Bone marrow (tissue), 2 donors: ENCODE results near the gene ACSF3.

Experiments used
- DNase-seq, 2 donors: peaks; one replicate each; lab custom pipeline; 2025; lab: John Stamatoyannopoulos, UW

The ACSF3 gene

DNA sequence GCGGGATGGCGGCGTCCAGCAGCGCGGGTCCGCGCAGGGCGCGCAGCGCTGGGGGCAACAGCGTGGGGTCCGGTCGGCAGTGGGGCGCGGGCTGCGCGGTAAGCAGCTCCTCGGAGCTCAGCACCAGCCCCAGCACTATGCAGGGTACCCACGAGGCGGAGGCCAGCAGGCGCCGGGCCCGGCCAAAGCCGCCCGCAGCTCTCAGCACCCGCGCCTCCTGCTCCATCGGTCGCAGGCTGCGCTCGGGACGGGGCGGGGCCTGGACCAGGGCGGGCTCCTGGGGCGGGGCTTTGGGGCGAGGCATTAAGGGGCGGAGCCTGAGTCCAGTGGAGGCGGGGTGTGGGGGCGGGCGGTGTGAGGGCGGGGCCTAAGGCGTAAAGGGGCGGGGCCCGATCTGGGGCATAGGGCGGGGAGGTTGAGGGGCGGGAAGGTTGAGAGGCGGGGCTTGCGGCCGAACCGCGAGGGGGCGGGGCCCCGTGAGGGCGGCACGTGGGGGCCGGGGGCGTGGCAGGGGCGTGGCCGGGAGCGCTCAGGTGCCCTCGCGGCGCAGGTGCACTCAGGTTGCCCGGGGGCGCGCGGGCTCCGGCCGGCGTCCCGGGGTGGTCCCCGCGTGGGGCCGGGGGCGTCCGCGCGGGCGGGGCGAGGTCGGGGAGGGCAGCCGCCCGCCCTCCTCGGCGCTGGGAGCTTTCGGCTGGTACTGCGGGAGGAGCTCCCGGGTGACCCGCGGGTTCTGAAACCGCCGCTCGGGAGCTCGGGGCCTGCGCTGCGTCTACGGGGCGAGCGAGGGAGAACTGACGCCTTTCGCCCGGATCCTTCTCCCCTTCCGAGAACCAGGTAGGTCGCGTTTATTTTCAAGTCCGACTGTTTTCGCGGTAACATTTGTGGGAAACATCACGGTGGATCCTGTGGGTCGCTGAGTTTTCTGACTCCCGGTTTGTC lies 108.1 kb downstream of the ACSF3 start:
- DNase-seq, result peak in 1 of 2 donors; percentile 48

DNA sequence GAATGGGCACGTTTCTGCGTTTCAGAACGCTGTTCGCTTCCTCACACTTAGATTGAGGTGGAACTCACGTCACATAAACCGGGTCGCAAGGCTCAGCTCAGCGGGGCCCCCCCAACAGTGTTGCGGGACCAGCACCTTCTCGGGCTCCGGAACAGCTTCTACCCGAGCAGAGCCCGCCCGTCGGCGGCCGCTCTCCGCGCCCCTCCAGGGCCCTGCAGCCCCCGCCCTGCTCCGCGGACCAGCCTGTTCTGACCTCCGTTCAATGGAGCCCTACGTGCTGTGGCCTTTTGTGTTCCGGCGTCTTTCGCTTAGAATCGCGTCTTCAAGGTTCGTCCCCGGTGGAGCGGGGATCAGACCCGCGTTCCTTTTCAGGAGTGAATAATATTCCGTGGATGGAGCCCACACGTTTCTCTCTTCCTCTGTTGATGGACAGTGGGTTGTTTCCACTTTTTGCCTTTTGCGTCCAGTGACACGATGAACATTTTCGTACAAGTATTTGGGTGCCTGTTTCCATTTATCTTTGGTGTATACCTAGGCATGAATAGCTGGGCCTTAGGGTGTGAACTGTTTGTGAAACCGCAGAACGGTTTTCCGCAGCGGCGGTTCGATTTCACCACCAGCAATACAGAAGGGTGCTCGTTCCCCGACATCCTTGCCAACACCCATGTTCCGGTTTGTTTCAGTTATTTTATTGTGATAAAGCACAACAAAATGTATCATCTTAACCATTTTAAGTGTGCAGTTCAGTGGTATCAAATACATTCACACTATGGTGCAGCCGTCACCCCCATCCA lies 109.0 kb downstream of the ACSF3 start:
- DNase-seq, result no peak
